OCI-LY1 (cell line): Measurements from ENCODE around the gene PTPRE.

Source experiments
- H2AFZ ChIP-seq: fragments of 200-600 bp; sonication (generic), shearing (Covaris generic); 2 replicates; pipeline ENCODE4 v1.6.0; 2014; ENCODE audit warnings: antibody characterized with exemption, mild to moderate bottlenecking, low read length
- H3F3A ChIP-seq: fragments of 200-600 bp; sonication (generic), shearing (Covaris generic); 2 replicates; pipeline ENCODE4 v1.6.0; 2014; ENCODE audit warnings: mild to moderate bottlenecking, antibody characterized with exemption, low read length, moderate library complexity; ENCODE audit not compliant: insufficient read depth
- H3K27ac ChIP-seq: fragments of 200-600 bp; sonication (generic); 2 replicates; pipeline ENCODE4 v1.5.1; 2014; ENCODE audit warnings: low read length, mixed run types, mild to moderate bottlenecking, low read depth; ENCODE audit not compliant: poor library complexity, severe bottlenecking
- H3K27me3 ChIP-seq: fragments of 200-600 bp; sonication (generic); 2 replicates; pipeline ENCODE4 v1.6.0; 2014; ENCODE audit warnings: antibody characterized with exemption, mild to moderate bottlenecking, low read length, moderate library complexity; ENCODE audit not compliant: insufficient read depth
- H3K36me3 ChIP-seq: fragments of 200-600 bp; sonication (generic); 2 replicates; pipeline ENCODE4 v1.6.1; 2014; ENCODE audit warnings: mild to moderate bottlenecking, antibody characterized with exemption, low read length, moderate library complexity, mixed read lengths; ENCODE audit not compliant: insufficient read depth
- H3K4me1 ChIP-seq: fragments of 200-600 bp; sonication (generic); 2 replicates; pipeline ENCODE4 v1.5.1; 2014; ENCODE audit warnings: mild to moderate bottlenecking, low read length, moderate library complexity; ENCODE audit not compliant: insufficient read depth, severe bottlenecking
- H3K4me2 ChIP-seq: fragments of 200-600 bp; sonication (generic), shearing (Covaris generic); 2 replicates; pipeline ENCODE4 v1.6.1; 2014; ENCODE audit warnings: low read length
- H3K4me3 ChIP-seq: fragments of 200-600 bp; sonication (generic); 2 replicates; pipeline ENCODE4 v1.5.1; 2014; ENCODE audit warnings: low read length, low read depth, mild to moderate bottlenecking, mixed read lengths; ENCODE audit not compliant: poor library complexity, severe bottlenecking
- H3K79me2 ChIP-seq: fragments of 200-600 bp; shearing (Covaris generic); 2 replicates; pipeline ENCODE4 v1.6.1; 2016; ENCODE audit warnings: mixed run types, low read length, mixed read lengths; ENCODE audit not compliant: insufficient read depth
- H3K9ac ChIP-seq: fragments of 200-600 bp; sonication (generic), shearing (Covaris generic); 2 replicates; pipeline ENCODE4 v1.6.1; 2014; ENCODE audit warnings: mild to moderate bottlenecking, low read length, mixed read lengths
- H3K9me2 ChIP-seq: fragments of 200-600 bp; sonication (generic), shearing (Covaris generic); 2 replicates; pipeline ENCODE4 v1.6.1; 2014; ENCODE audit warnings: low read depth, mild to moderate bottlenecking, low read length, mixed read lengths
- H3K9me3 ChIP-seq: fragments of 200-600 bp; shearing (Covaris generic); 2 replicates; pipeline ENCODE4 v1.6.1; 2014; ENCODE audit warnings: low read length, mixed read lengths
- H4K20me1 ChIP-seq: fragments of 200-600 bp; sonication (generic), shearing (Covaris generic); 2 replicates; pipeline ENCODE4 v1.6.0; 2016; ENCODE audit warnings: mild to moderate bottlenecking, low read length; ENCODE audit not compliant: insufficient read depth
- EZH2 ChIP-seq: fragments of 200-600 bp; sonication (generic), shearing (Covaris generic); IDR thresholded peaks from 2 replicates; pipeline ENCODE4 v1.8.0; 2017; ENCODE audit warnings: borderline replicate concordance, mixed run types, mild to moderate bottlenecking, antibody characterized with exemption, low read length, moderate library complexity, mixed read lengths
- TF ChIP-seq, protein P1 (sequence below): fragments of 200-600 bp; sonication (generic), shearing (Covaris generic); IDR thresholded peaks from 2 replicates; pipeline ENCODE4 v1.5.1; 2017; ENCODE audit warnings: mild to moderate bottlenecking, antibody characterized with exemption, low read length, moderate library complexity, mixed read lengths

The PTPRE gene

DNA sequence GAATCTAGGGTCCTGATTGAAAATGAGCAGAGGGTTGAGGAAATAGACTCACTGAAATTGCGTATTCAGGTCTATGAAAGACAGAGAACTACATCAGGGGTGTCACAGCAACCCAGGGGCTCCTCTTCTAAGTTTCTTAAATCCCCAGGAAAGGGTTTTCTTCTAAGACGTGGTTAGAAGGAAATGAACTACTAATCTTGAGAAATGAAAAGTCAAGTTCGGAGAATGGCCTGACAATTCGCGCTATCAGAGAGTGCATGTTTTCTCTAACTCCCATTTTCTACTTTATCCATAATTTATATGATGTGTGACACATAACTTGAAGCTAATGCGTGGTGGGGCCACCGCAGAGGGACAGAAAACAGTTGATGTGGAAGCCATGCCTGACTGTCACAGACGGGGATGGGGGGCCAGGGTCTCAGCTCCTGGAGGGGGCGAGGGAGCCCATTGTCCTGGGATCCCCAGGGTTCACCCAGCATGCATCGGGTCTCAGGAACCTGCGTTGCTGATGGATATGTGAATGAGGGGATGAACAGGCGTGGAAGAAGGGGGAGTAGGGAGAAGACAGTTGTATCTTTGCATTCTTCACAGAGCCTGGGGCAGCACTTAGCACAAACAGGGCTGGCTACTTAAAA lies 86.3 kb downstream of the PTPRE start:
- no peak overlapping the region for H2AFZ ChIP-seq
- H3K9me3 ChIP-seq: no peaks in the 10 kb centered on the region
- TF ChIP-seq, protein P1, sequence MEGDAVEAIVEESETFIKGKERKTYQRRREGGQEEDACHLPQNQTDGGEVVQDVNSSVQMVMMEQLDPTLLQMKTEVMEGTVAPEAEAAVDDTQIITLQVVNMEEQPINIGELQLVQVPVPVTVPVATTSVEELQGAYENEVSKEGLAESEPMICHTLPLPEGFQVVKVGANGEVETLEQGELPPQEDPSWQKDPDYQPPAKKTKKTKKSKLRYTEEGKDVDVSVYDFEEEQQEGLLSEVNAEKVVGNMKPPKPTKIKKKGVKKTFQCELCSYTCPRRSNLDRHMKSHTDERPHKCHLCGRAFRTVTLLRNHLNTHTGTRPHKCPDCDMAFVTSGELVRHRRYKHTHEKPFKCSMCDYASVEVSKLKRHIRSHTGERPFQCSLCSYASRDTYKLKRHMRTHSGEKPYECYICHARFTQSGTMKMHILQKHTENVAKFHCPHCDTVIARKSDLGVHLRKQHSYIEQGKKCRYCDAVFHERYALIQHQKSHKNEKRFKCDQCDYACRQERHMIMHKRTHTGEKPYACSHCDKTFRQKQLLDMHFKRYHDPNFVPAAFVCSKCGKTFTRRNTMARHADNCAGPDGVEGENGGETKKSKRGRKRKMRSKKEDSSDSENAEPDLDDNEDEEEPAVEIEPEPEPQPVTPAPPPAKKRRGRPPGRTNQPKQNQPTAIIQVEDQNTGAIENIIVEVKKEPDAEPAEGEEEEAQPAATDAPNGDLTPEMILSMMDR: no peak
- TF ChIP-seq EZH2: no peak
- 0 out of 2 replicates have a peak, but pooled peaks cover 4% of the 10 kb centered on the region for H3K27me3 ChIP-seq
- H3F3A ChIP-seq: no peaks in the 10 kb centered on the region
- no peaks in the 10 kb centered on the region for H4K20me1 ChIP-seq
- no peaks in the 10 kb centered on the region for H3K9me2 ChIP-seq
- no peak overlapping the region for H3K9ac ChIP-seq
- no peak overlapping the region for H3K27ac ChIP-seq
- H3K36me3 ChIP-seq: no peaks in the 10 kb centered on the region
- H3K4me1 ChIP-seq: no peaks in the 10 kb centered on the region
- H3K4me2 ChIP-seq: no peak overlapping the region
- H3K79me2 ChIP-seq: no peaks in the 10 kb centered on the region
- no peak overlapping the region for H3K4me3 ChIP-seq

DNA sequence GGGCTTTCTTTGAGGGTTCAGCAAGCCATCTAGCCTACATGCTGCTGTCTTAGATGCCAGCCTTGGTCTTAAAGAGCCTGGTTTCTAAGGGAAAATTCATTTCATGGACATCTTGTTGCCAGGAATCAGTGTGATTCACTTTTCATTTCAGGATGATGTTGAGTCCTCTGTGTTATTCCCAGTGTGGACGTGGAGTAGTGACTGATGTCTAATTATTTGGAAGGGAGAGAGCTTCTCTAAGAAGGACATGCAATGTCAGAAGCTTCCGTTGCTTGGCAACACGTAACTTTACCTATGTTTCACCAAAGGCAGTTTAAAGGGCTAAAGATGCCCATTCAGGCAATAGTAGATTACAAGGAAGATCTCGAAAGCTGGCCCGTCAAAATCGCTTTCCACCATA lies 89.0 kb downstream of the PTPRE start:
- no peak overlapping the region for H3K27ac ChIP-seq
- no peak overlapping the region for H2AFZ ChIP-seq
- no peak overlapping the region for H3K9ac ChIP-seq
- no peaks in the 10 kb centered on the region for H3K36me3 ChIP-seq
- H3K4me1 ChIP-seq: no peaks in the 10 kb centered on the region
- no peak overlapping the region for H3K4me3 ChIP-seq
- TF ChIP-seq, protein P1: no peak
- no peak for TF ChIP-seq EZH2
- H3K9me2 ChIP-seq: no peaks in the 10 kb centered on the region
- no peaks in the 10 kb centered on the region for H3F3A ChIP-seq
- no peak overlapping the region for H3K4me2 ChIP-seq
- no peaks in the 10 kb centered on the region for H3K9me3 ChIP-seq
- 0 out of 2 replicates have a peak, but pooled peaks cover 3% of the 10 kb centered on the region for H3K27me3 ChIP-seq
- no peaks in the 10 kb centered on the region for H4K20me1 ChIP-seq
- no peaks in the 10 kb centered on the region for H3K79me2 ChIP-seq

DNA sequence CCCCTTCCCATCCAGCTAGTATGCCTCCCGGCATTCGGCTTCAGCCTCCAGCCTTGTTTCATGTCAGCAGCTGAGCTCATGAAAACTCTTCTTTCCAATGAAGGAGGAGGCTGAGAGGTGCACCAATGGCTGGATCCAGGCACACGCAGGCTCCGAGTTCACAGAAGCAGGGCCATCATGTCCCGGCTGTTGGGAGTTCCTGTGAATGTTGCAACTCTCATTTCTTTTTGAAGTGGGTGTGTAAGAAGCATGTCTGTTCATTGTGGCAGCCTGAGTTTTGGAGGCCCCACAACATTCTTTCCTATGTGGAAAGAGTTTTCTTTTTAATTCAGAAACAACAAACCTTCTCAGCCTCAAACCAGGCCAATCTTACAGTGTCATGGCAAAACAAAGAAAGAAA lies 89.7 kb downstream of the PTPRE start:
- Histone ChIP-seq H3K79me2 (no peaks in the 10 kb centered on the region), H3K27ac (no peak overlapping the region), H3K9me3 (no peaks in the 10 kb centered on the region), H3F3A (no peaks in the 10 kb centered on the region), H3K4me1 (no peaks in the 10 kb centered on the region), H3K4me2 (no peak overlapping the region), H2AFZ (no peak overlapping the region), H3K4me3 (no peak overlapping the region), H3K9ac (no peak overlapping the region), H3K36me3 (no peaks in the 10 kb centered on the region), H4K20me1 (no peaks in the 10 kb centered on the region), H3K27me3 (no peaks in the 10 kb centered on the region), H3K9me2 (no peaks in the 10 kb centered on the region)
- TF ChIP-seq, protein P1: no peak
- TF ChIP-seq EZH2: no peak
